Small intestine (tissue), 7 donors: ENCODE results near the gene NT5M. TPM values are rescaled to one million over a fixed set of nuclear protein-coding genes. Genes with fewer than 3 reads are reported as not detected.

Experiments
- DNase-seq, 2 donors: peaks; one replicate each; pipeline versions ENCODE4 v3.0.0 to v3.0.0-alpha.2; 2013
- FAIRE-seq: peaks from 2 replicates; lab custom pipeline; 2012; peaks lifted over from hg19 to GRCh38; lab: Jason Lieb, UNC
- H3K27ac ChIP-seq, 3 donors: one replicate each; pipeline ENCODE4 v1.5.1; 2013; ENCODE audit warnings: low read length in 2 of 3, mild to moderate bottlenecking in 2 of 3, control low read depth in 1 of 3, inconsistent platforms in 1 of 3, low read depth in 1 of 3, moderate library complexity in 1 of 3
- H3K27me3 ChIP-seq, 3 donors: one replicate each; pipeline ENCODE4 v1.6.1; 2013; ENCODE audit warnings: low read length in 3 of 3, inconsistent platforms in 1 of 3; ENCODE audit not compliant: control insufficient read depth in 3 of 3, insufficient read depth in 3 of 3
- H3K36me3 ChIP-seq, 3 donors: one replicate each; pipeline ENCODE4 v1.6.1; 2013; ENCODE audit warnings: low read length in 3 of 3, inconsistent platforms in 1 of 3, low read depth in 1 of 3, mild to moderate bottlenecking in 1 of 3, moderate library complexity in 1 of 3; ENCODE audit not compliant: control insufficient read depth in 3 of 3, insufficient read depth in 2 of 3
- H3K4me1 ChIP-seq, 3 donors: one replicate each; pipeline ENCODE4 v1.6.1; 2013; ENCODE audit warnings: low read length in 2 of 3, inconsistent platforms in 1 of 3, low read depth in 1 of 3, mild to moderate bottlenecking in 1 of 3, moderate library complexity in 1 of 3; ENCODE audit not compliant: control insufficient read depth in 3 of 3, insufficient read depth in 2 of 3
- H3K4me3 ChIP-seq, 3 donors: one replicate each; pipeline ENCODE4 v1.5.1; 2013; ENCODE audit warnings: low read length in 3 of 3, control low read depth in 1 of 3, inconsistent platforms in 1 of 3, low read depth in 1 of 3, mild to moderate bottlenecking in 1 of 3, moderate library complexity in 1 of 3
- H3K9me3 ChIP-seq, 2 donors: one replicate each; pipeline ENCODE4 v1.6.1; 2013; ENCODE audit warnings: low read depth in 1 of 2, low read length in 1 of 2; ENCODE audit not compliant: control insufficient read depth in 2 of 2, insufficient read depth in 1 of 2
- WGBS, 3 donors: extraction: QIAGEN DNeasy Blood & Tissue Kit; methylation state at CpG; one replicate each; pipeline ENCODE4 v1.1.7; 2013; 5-methylcytosine and 5-hydroxymethylcytosine counted together
- polyA plus RNA-seq, 4 donors: library from polyadenylated mRNA; stranded (reverse) in 3 of 4; unstranded in 1 of 4; fragments of 200-250 nt in 3 of 4; fragments of 120-200 nt in 1 of 4; gene quantifications; one replicate each; pipeline versions ENCODE4 v1.2.1 to v1.2.3, GENCODE V29; 2013
- donor health status: healthy with polysubstance abuse.
- donor health status: control.
- donor health status: control.
- donor health status: Bipolar disorder and iron deficiency.
- donor health status: healthy.

Gene NT5M
- polyA plus RNA-seq, 4 donors = 0.54 to 2.1 (median 1.6) TPM; not detected in 1

DNA sequence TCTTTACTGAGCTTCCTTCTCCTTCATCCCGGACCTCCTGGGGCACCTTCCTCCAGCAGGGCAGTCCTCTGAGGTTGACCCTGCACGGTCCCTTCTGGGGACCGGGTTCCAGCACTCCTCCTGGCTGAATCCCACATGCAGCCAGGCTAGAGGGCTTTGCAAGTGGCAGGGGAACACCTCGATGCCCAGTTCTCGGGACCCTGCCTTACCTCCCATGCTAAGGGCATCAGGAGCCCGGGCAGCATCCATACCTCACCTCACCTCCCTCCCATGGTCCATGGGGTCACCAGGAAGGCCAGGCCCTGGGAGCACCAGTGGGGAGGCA is 81.1 kb downstream of the NT5M start:
- FAIRE-seq (no peak), DNase-seq (no peak)
- no peaks in the 10 kb centered on the region for H3K36me3 ChIP-seq
- WGBS, 3 donors = 90 to 92% (median 91%) methylated on average over 5 to 6 of the region's 6 CpGs
- H3K4me3 ChIP-seq = no peak overlapping the region
- no peak overlapping the region for H3K27ac ChIP-seq
- peaks cover 0 to 23% (median 0%) of the 10 kb centered on the region in 3 donors for H3K27me3 ChIP-seq
- no peaks in the 10 kb centered on the region for H3K9me3 ChIP-seq
- H3K4me1 ChIP-seq = peaks cover 0 to 27% (median 0%) of the 10 kb centered on the region in 3 donors

- WGBS, 3 donors = 91 to 95% (median 94%) methylated on average over 8 of the region's 8 CpGs
Measured at GRCh38 chr17:17384961-17385360, 81.8 kb downstream of the NT5M start.

DNA sequence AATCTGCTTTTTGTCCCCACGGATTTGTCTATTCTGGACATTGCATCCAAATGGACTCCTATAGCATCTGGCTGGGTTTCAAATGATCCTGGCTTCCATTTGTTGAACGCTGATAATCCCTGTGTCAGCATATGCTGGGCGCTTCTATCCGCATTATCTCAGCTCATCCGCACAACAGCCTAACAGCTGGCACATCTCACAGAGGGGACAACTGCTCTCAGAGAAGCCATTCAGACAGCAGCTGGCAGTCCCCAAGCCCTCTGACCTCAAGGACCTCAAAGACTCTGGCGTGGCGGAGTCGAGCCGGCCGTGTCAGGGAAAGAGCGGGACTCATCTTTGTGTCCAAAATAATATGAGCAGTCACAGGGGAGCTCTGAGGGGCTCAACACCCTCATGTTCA is 82.3 kb downstream of the NT5M start:
- peaks cover 0 to 12% (median 0%) of the 10 kb centered on the region in 3 donors for H3K27me3 ChIP-seq
- 66 to 90% (median 89%) methylated on average over 11 of the region's 11 CpGs for WGBS, 3 donors
- no peaks in the 10 kb centered on the region for H3K36me3 ChIP-seq
- peaks cover 0 to 27% (median 0%) of the 10 kb centered on the region in 3 donors for H3K4me1 ChIP-seq
- no peaks in the 10 kb centered on the region for H3K9me3 ChIP-seq
- H3K27ac ChIP-seq = no peak overlapping the region
- no peak overlapping the region for H3K4me3 ChIP-seq
- DNase-seq (no peak), FAIRE-seq (no peak)

More at GRCh38 chr17:17384961-17385360, 81.8 kb downstream of the NT5M start:
- Histone ChIP-seq H3K4me3 (no peak overlapping the region), H3K4me1 (peaks cover 0 to 27% (median 0%) of the 10 kb centered on the region in 3 donors), H3K27me3 (peaks cover 0 to 17% (median 0%) of the 10 kb centered on the region in 3 donors), H3K9me3 (no peaks in the 10 kb centered on the region), H3K27ac (no peak overlapping the region), H3K36me3 (no peaks in the 10 kb centered on the region)
- FAIRE-seq = no peak
- no peak for DNase-seq

DNA sequence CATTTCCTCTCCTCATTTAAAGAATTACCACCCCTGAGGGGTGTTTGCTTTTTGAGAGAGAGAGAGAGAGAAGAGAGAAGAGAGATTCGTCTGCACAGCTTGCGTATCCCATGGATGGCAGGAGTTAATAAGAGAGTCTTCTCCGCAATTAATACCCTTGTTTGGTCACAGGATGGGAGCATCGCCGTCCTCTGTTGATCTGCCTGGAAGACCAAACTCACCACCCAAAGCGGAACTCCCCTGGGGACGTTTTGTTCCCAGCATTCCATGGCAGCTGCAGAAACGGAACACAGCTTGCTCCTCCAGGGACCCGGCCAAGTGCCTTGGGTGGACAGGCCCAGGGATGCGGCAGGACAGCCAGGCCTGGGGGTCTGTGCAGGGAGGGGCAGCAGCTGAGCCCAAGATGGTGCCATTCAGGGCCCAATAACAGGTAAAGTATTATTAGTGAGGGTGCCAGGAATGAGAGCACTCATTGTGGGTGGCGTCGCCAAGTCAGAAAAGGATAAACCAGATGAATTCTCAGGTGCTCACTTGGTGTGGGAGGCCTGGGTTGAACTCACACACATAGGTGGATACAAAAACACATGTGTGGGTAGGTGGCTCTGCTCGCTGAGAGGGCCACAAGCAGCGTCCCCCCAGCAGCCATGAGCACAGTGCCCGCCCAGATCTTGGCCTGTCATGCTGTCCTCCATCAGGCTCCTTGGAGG is 83.1 kb downstream of the NT5M start:
- no peak for DNase-seq
- 78 to 86% (median 84%) methylated on average over 14 to 15 of the region's 15 CpGs for WGBS, 3 donors
- peaks cover 0 to 4% (median 0%) of the 10 kb centered on the region in 3 donors for H3K27me3 ChIP-seq
- no peak overlapping the region for H3K4me3 ChIP-seq
- no peak for FAIRE-seq
- peaks cover 0 to 27% (median 0%) of the 10 kb centered on the region in 3 donors for H3K4me1 ChIP-seq
- no peak overlapping the region for H3K27ac ChIP-seq
- no peaks in the 10 kb centered on the region for H3K9me3 ChIP-seq
- no peaks in the 10 kb centered on the region for H3K36me3 ChIP-seq

- no peak for FAIRE-seq
- peaks cover 0 to 27% (median 0%) of the 10 kb centered on the region in 3 donors for H3K4me1 ChIP-seq
- peak; percentile 73 to 74 for DNase-seq
- WGBS, 3 donors = 20 to 65% (median 52%) methylated on average over 7 of the region's 7 CpGs
- H3K9me3 ChIP-seq = peaks cover 0 to 4% of the 10 kb centered on the region in 2 donors
- H3K27me3 ChIP-seq = peaks cover 0 to 3% (median 0%) of the 10 kb centered on the region in 3 donors
- H3K4me3 ChIP-seq = no peak overlapping the region
- peak overlapping the region in 1 of 3 donors; percentile 57 for H3K27ac ChIP-seq
- no peaks in the 10 kb centered on the region for H3K36me3 ChIP-seq
Measured at GRCh38 chr17:17387017-17387497, 83.9 kb downstream of the NT5M start.

- no peak overlapping the region for H3K4me3 ChIP-seq
- no peaks in the 10 kb centered on the region for H3K36me3 ChIP-seq
- H3K27me3 ChIP-seq = no peaks in the 10 kb centered on the region
- FAIRE-seq (no peak), DNase-seq (peak; percentile 74 to 86)
- peaks cover 0 to 4% of the 10 kb centered on the region in 2 donors for H3K9me3 ChIP-seq
- 37 to 57% (median 46%) methylated on average over 15 of the region's 15 CpGs for WGBS, 3 donors
- peaks cover 0 to 27% (median 0%) of the 10 kb centered on the region in 3 donors for H3K4me1 ChIP-seq
- H3K27ac ChIP-seq = peak overlapping the region in 1 of 3 donors; percentile 57
Measured at GRCh38 chr17:17387498-17388362, 84.6 kb downstream of the NT5M start.

- Histone ChIP-seq H3K27me3 (peaks cover 0 to under 1% (median 0%) of the 10 kb centered on the region in 3 donors), H3K4me3 (no peak overlapping the region), H3K36me3 (no peaks in the 10 kb centered on the region), H3K9me3 (peaks cover 0 to 4% of the 10 kb centered on the region in 2 donors), H3K27ac (no peak overlapping the region), H3K4me1 (peaks cover 0 to 27% (median 0%) of the 10 kb centered on the region in 3 donors)
- WGBS, 3 donors = 68 to 80% (median 74%) methylated on average over 16 to 17 of the region's 17 CpGs
- FAIRE-seq (no peak), DNase-seq (no peak)
Measured at GRCh38 chr17:17388657-17389496, 85.7 kb downstream of the NT5M start.
